ENCODE data around the gene MBD6. TPM values are rescaled to one million over a fixed set of nuclear protein-coding genes. Genes with fewer than 3 reads are reported as not detected.

Gene MBD6
- total RNA-seq (100 to 1,000 TPM in 4 of 7 donors, 10 to 100 TPM in 3; 52.9 to 171 (median 110) TPM), polyA plus RNA-seq (10 to 100 TPM; 14.8 to 65.0 (median 61.2) TPM)
- long read RNA-seq, donor 1, partial matches to known transcripts = 45 of 71 reads
- long read RNA-seq, donor 1, other reads (novel, unspliced or antisense) = 26 of 71 reads
- long read RNA-seq, donor 2, partial matches to known transcripts = 18 of 18 reads
- long read RNA-seq, donor 2, other reads (novel, unspliced or antisense) = 0 of 18 reads

DNA sequence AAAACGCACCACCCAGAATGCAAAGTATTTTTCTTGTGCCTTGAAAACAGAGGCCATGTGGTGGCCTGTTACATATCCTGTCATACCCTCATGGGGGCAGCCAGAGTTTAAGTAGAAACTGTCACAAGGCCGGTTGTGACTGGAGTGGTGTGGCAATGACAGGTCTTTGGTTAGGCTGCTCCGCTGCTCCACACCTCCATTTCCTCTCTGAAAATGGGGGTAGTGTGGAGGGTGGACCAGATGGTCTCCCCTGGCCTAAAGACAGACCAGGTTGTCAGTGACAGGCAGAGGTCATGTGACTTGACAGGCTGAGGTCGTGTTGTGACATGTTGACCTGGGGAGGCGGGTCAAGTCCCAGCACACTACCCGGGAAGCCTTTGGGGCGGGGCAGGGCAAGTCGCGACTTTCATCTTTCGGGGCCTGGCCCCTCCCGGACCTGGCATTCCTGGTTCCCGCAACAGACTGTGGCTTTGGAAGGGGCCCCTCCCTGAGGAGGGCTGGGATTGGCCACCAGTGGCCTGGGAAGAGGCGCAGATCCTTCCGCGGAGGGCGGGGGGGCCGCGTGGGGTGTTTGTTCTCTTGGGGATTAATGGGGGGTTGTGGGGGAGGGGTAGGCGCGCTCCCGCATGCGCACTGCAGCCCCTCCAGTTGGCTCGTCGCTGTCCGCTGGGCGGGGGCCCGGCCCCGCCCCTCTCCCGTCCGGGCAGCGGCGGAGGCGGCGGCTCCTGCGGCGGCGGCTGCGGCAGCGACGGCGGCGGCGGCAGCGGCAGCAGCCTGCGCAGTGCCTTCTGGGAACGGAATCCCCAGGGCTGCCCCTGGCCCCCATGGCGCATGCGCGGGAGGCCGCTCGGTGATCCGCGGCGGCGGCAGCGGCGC is at the start of gene MBD6:
Gene MBD6 (plus strand): TSS at position 814 of the 876 bp plus-strand sequence. CDS start 1,480 bp downstream, outside the sequence.
- Histone ChIP-seq H3K36me3 (peaks cover 0 to 51% (median 40%) of the 10 kb centered on the region in 6 donors), H3K4me1 (peaks cover 47 to 87% (median 68%) of the 10 kb centered on the region in 6 donors), H3K27ac (peak within 1 kb of the TSS; percentile 98 to 100 (median 99)), H3K4me3 (peak within 1 kb of the TSS; percentile 58 to 89 (median 70)), H3K9me3 (no peaks in the 10 kb centered on the region), H3K27me3 (replicated peaks in 1 of 7) (no peaks in the 10 kb centered on the region)
- DNase-seq = peak; percentile 98
- WGBS, 5 donors = 0 to 5% (median 1%) methylated on average over 3 to 57 of the region's 57 CpGs
- intact Hi-C loops (cut with DNase I; ENCODE audit: low total_unique reads) = no loop called here
- TF ChIP-seq POLR2AphosphoS5 (IDR thresholded peaks at IDR 0.05) = peak; percentile 79 to 86 (median 81)
- TF ChIP-seq, protein P1, sequence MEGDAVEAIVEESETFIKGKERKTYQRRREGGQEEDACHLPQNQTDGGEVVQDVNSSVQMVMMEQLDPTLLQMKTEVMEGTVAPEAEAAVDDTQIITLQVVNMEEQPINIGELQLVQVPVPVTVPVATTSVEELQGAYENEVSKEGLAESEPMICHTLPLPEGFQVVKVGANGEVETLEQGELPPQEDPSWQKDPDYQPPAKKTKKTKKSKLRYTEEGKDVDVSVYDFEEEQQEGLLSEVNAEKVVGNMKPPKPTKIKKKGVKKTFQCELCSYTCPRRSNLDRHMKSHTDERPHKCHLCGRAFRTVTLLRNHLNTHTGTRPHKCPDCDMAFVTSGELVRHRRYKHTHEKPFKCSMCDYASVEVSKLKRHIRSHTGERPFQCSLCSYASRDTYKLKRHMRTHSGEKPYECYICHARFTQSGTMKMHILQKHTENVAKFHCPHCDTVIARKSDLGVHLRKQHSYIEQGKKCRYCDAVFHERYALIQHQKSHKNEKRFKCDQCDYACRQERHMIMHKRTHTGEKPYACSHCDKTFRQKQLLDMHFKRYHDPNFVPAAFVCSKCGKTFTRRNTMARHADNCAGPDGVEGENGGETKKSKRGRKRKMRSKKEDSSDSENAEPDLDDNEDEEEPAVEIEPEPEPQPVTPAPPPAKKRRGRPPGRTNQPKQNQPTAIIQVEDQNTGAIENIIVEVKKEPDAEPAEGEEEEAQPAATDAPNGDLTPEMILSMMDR (IDR thresholded peaks at IDR 0.05 in 8 of 11, conservative IDR thresholded peaks at IDR 0.05 in 3 of 11) = peak in 3 of 11 experiments; percentile 6 to 19 (median 14)
- TF ChIP-seq POLR2A (IDR thresholded peaks at IDR 0.05) = peak in 1 of 3 donors; percentile 34

- 83 to 91% (median 83%) methylated on average over 3 of the region's 3 CpGs for WGBS, 5 donors
- Histone ChIP-seq H3K4me3 (no peak overlapping the region), H3K36me3 (peaks cover 0 to 79% (median 65%) of the 10 kb centered on the region in 6 donors), H3K27me3 (replicated peaks in 1 of 7) (peaks cover 0 to 18% (median 0%) of the 10 kb centered on the region in 7 donors), H3K9me3 (no peaks in the 10 kb centered on the region), H3K4me1 (peaks cover 16 to 98% (median 64%) of the 10 kb centered on the region in 6 donors), H3K27ac (no peak overlapping the region)
- intact Hi-C loops (cut with DNase I; ENCODE audit: low total_unique reads) = no loop called here
- TF ChIP-seq, protein P1 (IDR thresholded peaks at IDR 0.05 in 8 of 11, conservative IDR thresholded peaks at IDR 0.05 in 3 of 11) = no peak
- TF ChIP-seq POLR2A (IDR thresholded peaks at IDR 0.05) = no peak
- no peak for TF ChIP-seq POLR2AphosphoS5 (IDR thresholded peaks at IDR 0.05)
- DNase-seq = no peak
Observed at GRCh38 chr12:57473392-57473791, 49.2 kb upstream of the MBD6 start.

DNA sequence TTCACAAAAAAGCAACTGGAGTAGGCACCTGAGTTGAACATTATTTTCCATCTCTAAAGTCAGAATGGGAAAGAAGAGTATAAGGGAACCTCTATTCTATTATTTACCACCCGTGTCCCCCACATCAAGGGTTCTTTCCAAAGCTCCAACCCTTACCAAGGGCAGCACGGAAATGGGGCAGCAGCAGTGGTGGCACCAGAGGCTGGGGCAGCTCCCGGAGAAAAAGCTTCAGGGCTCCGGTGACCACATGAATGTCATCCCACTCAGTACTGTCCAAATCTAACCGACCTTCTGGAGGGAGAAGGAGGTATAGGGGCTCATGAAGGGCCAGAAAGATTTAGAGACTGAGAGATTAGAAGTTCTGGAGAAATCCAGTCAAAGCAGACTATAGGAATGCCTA is 48.7 kb upstream of the MBD6 start:
- Histone ChIP-seq H3K4me3 (no peak overlapping the region), H3K9me3 (no peaks in the 10 kb centered on the region), H3K27me3 (replicated peaks in 1 of 7) (peaks cover 0 to 18% (median 0%) of the 10 kb centered on the region in 7 donors), H3K36me3 (peaks cover 0 to 74% (median 62%) of the 10 kb centered on the region in 6 donors), H3K4me1 (peaks cover 19 to 100% (median 69%) of the 10 kb centered on the region in 6 donors), H3K27ac (peak overlapping the region in 1 of 8 donors; percentile 95)
- no peak for TF ChIP-seq POLR2AphosphoS5 (IDR thresholded peaks at IDR 0.05)
- no peak for TF ChIP-seq POLR2A (IDR thresholded peaks at IDR 0.05)
- TF ChIP-seq, protein P1 (IDR thresholded peaks at IDR 0.05 in 8 of 11, conservative IDR thresholded peaks at IDR 0.05 in 3 of 11) = no peak
- 92 to 96% (median 94%) methylated on average over 5 of the region's 5 CpGs for WGBS, 5 donors
- intact Hi-C loops (cut with DNase I; ENCODE audit: low total_unique reads) = no loop called here
- DNase-seq = peak; percentile 25
